ENCODE measurements around the gene ARHGEF28. TPM values are rescaled to one million over a fixed set of nuclear protein-coding genes. Genes with fewer than 3 reads are reported as not detected.

Gene ARHGEF28
- total RNA-seq, 1 experiment from 2014 or later: 1.7 TPM

DNA sequence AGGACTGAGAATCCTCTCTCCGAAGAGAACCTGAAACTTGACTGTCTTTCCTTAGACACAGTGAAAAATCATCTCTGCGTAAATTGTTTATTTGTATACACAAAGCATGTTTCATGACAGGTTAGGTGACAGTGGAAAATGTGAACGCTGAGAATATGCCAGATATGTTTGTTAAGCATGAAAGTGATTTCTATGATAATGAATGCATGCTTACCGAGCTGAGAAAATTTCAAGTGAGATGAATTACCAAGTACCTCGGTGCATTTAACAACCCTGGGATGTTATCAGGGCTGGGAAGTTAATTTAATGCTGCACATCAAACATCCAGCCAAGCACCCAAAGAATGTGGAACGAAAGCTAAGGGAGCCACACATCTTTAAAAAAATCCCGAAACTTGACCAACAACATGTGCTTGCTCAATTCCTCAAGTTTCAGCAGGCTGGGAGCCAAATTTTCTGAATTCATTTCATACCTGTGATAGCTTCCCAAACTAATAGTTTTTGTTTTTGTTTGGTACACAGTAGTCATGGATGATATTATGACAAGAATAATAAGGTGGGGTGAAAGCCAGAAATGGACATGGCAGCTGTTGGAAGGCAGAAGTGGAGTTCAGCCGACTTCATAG lies 336.9 kb downstream of the ARHGEF28 start:
- DNase-seq (ENCODE audit: low spot score): no peak

DNA sequence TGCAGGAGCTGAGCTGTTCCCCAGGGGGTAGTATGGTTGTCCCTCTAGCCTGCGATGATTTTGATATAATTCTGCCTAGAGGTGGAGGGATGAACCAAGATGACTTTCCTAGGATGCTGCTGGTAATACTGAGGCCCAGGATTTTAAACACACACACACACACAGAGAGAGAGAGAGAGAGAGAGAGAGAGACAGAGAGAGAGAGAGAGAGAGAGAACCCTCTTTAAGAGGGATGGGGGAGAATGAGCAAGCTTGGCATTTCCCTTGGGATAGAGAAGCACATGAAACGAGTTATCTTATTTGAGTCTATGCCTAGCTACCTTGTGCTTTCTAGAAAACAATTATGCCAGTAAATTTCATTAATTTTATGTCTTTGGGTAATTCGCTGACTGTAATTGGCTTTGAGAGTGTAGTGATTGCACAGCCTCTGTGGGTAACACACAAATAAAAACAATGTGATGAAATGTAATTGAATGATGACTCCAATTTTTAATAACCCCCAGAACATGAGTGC lies 338.4 kb downstream of the ARHGEF28 start:
- no peak for DNase-seq (ENCODE audit: low spot score)

DNA sequence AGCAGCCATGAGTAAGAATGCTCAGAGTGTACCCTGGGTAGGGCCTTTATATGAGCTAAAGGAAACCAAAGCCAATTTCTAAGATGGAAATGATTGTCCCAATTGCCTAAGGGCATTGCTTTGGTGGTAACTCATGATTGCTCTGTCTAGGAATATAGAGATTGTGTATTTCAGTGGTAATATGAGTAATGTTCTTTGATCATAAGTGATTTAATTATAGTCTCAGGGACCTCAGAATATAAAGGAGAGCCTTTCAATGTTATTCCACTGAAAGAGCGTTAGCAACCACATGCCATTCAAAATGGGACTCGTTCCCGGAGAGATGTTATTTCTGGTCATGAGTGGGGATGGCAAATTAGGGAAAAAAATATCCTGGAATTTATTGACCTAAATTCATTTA lies 340.5 kb downstream of the ARHGEF28 start:
- no peak for DNase-seq (ENCODE audit: low spot score)

DNA sequence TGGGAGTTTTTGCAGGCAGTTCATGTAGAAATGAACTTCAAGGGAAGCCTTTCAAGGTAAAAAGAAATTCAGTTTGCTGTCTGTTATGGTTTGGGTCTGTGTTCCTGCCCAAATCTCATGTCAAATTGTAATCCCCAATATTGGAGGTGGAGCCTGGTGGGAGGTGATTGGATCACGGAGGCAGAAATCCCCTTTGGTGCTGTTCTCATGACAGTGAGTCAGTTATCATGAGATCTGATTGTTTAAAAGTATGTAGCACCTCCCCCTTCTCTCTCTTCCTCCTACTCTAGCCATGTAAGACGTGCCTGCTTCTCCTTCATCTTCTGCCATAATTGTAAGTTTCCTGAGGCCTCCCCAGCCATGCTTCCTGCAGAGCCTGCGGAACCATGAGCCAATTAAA lies 341.4 kb downstream of the ARHGEF28 start:
- DNase-seq (ENCODE audit: low spot score): no peak

DNA sequence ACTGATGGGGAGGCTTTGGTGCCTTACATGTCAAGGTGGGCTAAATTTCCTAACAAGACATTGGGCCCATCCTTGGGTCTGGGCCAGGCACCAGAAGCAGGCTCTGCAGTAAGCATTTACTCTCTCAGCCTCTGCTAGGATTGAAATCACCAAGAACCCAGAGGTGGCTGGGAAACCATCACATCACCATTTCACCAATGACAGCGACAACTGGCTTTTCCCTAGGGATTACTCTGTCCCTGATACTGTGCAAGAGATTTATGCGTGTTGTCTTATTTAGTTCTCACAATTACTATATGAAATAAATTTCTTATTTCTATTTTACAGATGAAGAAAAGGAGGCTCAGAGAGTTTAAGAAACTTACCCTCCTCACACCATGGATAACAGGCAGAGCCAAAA lies 342.2 kb downstream of the ARHGEF28 start:
- no peak for DNase-seq (ENCODE audit: low spot score)

DNA sequence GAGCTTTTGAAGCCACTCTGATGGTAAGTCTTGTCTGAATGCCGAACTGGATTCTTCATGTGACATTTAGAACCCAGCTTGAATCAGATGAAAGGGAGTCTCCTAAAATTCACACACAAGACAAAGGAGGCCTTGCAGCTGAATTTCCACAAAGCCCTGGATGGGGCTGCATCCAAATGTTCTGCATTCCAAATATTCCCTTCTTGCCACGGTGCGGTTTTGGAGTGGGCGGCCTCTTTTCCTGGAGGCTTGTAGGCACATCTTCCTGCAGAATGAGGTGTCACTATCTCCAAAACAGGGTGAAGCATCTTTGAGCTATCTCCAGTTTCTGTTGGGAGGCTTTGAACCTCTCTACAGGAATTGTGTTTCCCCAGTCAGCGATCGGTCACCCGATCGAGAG lies 342.7 kb downstream of the ARHGEF28 start:
- no peak for DNase-seq (ENCODE audit: low spot score)

DNA sequence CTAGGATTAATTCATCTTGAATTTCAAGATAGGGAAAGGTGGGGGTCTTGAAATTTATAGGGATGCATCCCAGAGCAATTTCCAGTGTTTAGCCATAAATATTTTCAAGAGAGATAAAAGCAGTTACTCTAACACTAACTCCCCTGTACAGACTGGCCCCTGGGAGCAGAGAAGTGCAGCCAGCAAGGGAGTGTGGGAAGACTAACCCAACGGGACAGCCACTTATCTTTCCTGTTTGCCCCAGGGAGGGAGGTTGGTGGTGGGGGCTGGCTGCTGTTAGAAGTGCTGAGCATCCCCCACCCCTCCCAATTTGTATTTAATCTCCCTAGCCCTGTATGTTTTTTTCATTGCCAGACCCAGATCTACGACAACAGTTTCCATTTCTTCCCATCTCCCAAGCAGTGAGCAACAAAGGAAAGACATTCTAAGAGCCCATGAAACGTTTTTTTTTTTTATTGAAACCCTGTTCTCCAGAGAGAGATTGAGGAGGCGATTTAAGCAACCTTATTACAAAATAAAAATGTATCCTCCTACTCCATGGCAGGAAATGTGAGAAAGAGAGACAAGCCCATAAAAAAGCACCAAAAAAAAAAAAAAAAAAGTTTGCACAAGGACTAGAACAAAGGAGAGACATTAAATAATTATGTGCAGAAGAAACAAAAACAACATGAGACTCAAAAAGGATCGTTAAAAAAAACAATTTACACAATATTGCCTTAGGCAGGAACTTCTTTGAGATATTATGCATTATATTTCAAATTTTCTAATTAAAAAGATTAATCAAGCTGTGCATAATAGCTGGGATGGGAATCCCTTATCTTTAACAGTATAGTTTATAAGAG lies 343.4 kb downstream of the ARHGEF28 start:
- no peak for DNase-seq (ENCODE audit: low spot score)

DNA sequence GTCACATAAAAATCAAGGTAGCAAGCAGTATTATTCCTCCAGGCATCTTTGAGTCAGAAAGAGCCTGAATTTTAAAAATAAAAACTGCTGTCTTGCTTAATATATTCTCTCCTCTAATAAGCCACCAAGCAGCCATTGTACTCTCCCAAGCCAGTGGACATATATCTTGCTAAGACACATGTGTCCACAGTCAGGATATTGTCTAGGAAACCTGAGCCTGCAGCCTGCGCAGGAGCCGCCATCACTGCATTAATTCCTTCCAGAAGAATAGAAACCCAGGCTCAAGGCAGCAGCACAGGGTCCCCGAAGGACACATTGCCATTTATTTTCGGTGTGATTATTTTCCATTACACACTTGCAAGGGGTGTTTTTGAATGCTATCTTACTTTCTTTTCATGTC lies 345.3 kb downstream of the ARHGEF28 start:
- DNase-seq (ENCODE audit: low spot score): no peak

DNA sequence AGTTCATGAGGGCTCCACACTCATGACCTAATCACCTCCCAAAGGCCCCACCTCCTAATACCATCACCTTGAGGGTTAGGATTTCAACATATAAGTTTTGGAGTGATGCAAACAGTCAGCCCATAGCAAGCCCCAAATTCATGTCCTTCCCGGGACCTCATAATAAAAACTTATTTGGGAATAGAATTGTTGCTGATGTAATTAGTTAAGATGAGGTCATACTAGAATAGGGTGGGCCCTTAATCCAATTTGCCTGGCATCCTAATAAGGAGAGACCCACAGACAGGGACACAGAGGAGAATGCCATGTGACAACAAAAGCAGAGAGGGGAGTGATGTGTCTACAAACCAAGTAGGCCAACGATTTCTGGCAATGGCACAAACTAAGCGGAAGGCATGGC lies 347.1 kb downstream of the ARHGEF28 start:
- no peak for DNase-seq (ENCODE audit: low spot score)

DNA sequence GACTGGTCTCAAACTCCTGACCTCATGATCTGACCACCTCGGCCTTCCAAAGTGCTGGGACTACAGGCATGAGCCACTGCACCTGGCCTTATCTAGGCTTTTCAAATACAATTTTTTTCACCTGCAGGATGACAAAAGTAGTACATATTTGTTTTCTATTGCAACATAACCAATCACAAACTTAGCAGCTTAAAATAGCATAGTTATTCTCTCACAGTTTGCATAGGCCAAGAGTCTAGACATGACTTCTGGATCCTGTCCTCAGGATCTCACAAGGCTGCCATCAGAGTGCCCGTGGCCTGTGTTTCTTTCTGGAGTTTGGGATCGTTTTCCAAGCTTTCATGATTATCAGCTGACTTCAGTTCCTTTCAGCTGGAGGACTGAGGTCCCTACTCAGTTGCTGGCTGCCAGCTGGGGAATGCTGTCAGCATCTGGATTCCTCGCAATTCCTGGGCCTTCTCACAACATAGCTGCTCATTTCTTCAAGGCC lies 348.9 kb downstream of the ARHGEF28 start:
- no peak for DNase-seq (ENCODE audit: low spot score)

DNA sequence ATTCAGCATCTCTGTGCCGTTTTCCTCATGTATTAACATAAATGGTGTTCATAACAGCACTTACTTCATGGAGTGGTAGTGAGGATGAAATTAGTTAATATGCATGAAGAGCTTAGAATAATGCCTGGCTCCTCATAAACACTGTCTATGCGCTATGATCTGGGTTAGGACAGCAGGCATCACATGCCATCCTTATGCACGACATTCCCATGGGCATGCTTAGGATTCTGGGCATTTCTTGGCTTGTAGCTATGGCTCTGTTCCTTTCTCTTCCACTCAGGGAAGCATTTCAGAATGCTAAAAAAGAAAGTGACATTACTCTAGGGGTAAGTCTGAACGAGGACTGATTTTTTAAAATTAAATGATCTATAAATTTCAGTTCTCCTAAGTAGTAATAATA lies 349.8 kb downstream of the ARHGEF28 start:
- no peak for DNase-seq (ENCODE audit: low spot score)

DNA sequence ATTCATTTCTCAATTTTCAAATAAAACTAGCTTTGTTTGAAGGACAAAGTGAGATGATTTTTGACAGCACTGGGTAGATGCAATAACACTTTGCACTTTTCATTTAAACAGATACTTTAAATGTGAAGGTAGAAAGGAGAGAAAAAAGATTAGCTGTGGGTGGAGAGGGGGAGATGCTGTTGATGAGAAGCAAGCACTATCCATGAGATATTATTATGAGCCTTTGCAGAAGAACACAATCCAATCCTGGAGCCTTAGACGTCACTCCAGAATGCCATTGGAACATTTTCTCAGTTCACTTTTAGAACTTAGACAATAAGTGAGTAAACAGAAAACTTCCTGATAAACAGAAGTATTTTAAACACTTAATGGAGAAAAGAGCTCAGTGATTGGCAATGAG lies 351.1 kb downstream of the ARHGEF28 start:
- DNase-seq (ENCODE audit: low spot score): no peak

DNA sequence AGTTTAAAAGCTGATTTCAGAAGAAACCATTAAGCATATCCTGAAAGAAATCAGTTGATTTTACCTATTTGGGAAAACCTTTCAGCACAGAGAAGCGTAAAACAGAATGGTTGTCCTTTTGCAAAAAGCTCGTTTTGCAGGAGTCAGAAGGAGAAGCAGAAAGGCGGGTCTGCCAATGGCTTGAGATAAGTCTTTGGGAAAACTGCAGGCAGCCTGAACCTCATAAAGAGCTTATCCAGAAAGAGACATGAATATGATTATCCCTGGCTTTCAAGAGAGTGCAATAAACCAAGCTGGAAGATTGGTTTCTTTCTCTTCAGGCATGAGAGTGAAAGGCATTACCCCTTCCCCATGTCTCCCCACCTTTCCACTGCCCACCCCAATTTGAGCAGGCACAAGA lies 353.3 kb downstream of the ARHGEF28 start:
- no peak for DNase-seq (ENCODE audit: low spot score)

DNA sequence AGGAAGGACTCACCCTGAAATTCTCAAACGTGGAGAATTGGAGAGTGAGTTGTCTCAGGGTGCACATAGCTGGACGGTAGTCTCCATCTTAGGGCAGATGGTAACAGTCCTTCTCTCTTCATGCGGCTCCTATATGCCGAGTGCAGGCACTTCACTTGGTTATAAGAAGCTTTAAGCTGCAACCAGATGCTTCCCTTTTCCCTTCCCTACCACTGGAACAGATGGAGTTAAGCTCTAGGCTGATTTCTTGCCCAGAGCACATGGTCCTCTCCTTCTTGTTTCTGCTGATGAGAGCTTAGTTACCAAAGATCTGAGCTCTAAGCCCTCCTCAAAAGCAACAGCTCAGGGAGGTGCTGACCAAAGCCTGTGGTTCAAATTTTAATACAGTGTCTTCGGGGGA lies 355.7 kb downstream of the ARHGEF28 start:
- no peak for DNase-seq (ENCODE audit: low spot score)

DNA sequence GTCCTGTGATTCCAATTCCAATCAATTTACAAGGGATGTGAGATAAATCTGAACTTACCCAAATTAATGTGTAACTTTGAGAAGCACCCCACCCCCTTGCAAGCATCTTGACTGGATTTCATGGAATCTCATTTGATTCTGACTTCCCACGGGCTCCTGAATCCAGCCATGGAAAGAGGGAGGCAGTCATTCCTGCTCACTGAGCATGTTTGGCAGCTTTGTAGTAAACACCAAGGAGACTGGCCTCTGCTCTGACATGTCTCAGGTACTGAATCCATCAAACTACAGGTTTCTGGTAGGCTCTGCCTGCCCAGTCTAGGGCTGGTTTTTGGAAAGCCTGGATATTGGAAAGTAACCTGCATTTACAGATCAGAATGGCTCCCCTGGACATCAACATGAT lies 357.6 kb downstream of the ARHGEF28 start:
- no peak for DNase-seq (ENCODE audit: low spot score)

DNA sequence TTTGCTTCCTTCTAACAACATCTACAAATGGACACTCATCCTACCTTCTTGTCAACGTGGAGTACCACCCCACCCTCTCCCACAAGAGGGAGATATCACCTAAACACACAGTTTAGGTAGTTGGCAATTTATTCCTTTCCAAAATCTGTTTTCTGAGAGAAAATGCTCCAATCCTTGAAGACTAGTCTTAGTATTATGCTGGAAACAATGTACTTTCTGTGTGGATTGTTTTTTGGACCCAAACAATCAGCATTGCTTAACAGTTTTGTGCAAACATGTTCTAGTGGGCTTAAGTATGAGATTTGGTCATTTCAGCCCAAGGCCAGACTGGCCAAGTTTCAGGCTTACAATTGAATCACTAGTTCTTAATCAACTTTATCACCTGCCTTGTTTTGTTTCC lies 359.1 kb downstream of the ARHGEF28 start:
- peak; percentile 36 for DNase-seq (ENCODE audit: low spot score)

DNA sequence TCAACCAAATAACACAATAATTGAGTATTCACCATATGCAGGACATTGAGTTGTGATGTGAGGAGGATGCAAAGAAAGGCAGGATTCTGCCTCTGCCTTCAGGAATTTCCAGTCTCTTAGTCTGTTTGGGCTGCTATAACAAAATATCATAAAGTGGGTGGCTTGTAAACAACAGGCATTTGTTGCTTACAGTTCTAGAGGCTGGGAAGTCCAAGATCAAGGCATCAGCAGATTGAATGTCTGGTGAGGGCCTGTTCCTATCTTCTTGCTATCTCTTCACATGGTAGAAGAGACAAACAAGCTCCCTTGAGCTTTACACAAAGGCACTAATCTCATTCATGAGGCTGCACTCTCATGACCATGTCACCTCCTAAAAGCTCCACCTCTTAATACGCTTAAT lies 360.7 kb downstream of the ARHGEF28 start:
- DNase-seq (ENCODE audit: low spot score): no peak

DNA sequence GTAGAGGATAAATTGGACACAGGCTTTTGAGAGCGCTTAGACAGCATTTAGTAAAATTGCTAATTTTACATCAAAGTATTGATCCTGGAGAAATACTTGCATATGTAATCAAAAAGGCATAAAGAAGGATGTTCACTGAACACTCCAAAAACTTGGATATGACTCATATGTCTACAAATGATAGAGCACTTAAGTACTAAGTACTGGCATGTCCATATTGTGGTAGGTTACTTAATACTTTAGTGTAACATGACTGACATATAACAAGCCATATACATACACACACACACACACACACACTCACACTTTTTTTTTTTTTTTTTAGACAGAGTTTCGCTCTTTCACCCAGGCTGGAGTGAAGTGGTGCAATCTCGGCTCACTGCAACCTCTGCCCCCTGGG lies 361.9 kb downstream of the ARHGEF28 start:
- no peak for DNase-seq (ENCODE audit: low spot score)

DNA sequence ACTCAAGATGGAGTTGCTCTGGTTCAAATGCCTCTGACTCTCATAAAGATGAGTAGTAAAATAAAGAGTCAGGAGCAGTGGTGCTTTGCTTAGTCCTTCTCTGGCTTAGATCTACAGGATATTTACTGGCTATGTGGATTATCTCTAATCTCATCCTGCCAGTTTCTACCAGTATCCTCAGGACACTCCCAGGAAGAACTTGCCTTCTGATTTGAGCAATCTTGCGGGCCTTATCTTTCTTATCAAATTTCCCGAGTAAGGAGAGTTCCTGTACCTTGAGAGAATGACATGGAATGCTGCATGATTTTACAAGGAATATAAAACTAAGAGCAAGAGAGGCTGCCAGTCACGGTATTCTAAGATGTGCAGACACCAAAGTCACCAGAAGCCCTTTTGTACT lies 364.0 kb downstream of the ARHGEF28 start:
- DNase-seq (ENCODE audit: low spot score): no peak
